Heart right ventricle (tissue), 16 donors: ENCODE measurements around the gene ATG2B. TPM values are rescaled to one million over a fixed set of nuclear protein-coding genes. Genes with fewer than 3 reads are reported as not detected.
A peak's percentile ranks its signal among the peaks of the same experiment; 100 is the strongest.

ENCODE experiments used
- ATAC-seq, 8 donors: fragments of 200-7000 bp; cut with Tn5 transposase; one replicate each; pipeline ENCODE4 v1.9.1; 2020; ENCODE audit warnings: mild to moderate bottlenecking in 8 of 8, moderate library complexity in 8 of 8, moderate number of reproducible peaks in 1 of 8
- DNase-seq, 2 donors: peaks; one replicate each; pipeline ENCODE4 v3.0.0-alpha.2; 2020
- H3K27ac ChIP-seq, 10 donors: fragments of 200-600 bp; sonication (generic) in 2 of 10; one replicate each; pipeline versions ENCODE4 v1.5.0 to v1.8.0; 2020 to 2022; ENCODE audit warnings: mild to moderate bottlenecking in 3 of 10
- H3K27me3 ChIP-seq, 7 donors: fragments of 200-600 bp; one replicate each; pipeline ENCODE4 v1.8.0; 2021 to 2022; ENCODE audit warnings: mild to moderate bottlenecking in 2 of 7
- H3K36me3 ChIP-seq, 9 donors: fragments of 200-600 bp; sonication (generic) in 1 of 9; one replicate each; pipeline versions ENCODE4 v1.5.0 to v1.8.0; 2020 to 2022; ENCODE audit warnings: mild to moderate bottlenecking in 2 of 9
- H3K4me1 ChIP-seq, 9 donors: fragments of 200-600 bp; sonication (generic) in 1 of 9; one replicate each; pipeline versions ENCODE4 v1.5.0 to v1.8.0; 2020 to 2022; ENCODE audit warnings: mild to moderate bottlenecking in 4 of 9
- H3K4me3 ChIP-seq, 10 donors: fragments of 200-600 bp; sonication (generic) in 2 of 10; one replicate each; pipeline versions ENCODE4 v1.5.0 to v1.8.0; 2020 to 2022; ENCODE audit warnings: mild to moderate bottlenecking in 7 of 10, moderate library complexity in 2 of 10
- H3K9me3 ChIP-seq, 11 donors: fragments of 200-600 bp in 10 of 11; sonication (generic) in 2 of 11; one replicate each; pipeline versions ENCODE4 v1.5.0 to v1.8.0; 2013 to 2022; ENCODE audit warnings: mild to moderate bottlenecking in 2 of 11, control low read depth in 1 of 11, moderate library complexity in 1 of 11
- CTCF ChIP-seq, 9 donors: fragments of 200-600 bp; sonication (generic) in 2 of 9; IDR thresholded peaks; one replicate each; pipeline versions ENCODE4 v1.5.0 to v1.8.0; 2021 to 2022; ENCODE audit warnings: antibody characterized with exemption in 9 of 9, mild to moderate bottlenecking in 5 of 9, moderate library complexity in 1 of 9
- WGBS, 2 donors: extraction: QIAGEN DNeasy Blood & Tissue Kit; methylation state at CpG; one replicate each; pipeline ENCODE4 v1.1.7; 2013; ENCODE audit warnings: inconsistent platforms in 1 of 2; 5-methylcytosine and 5-hydroxymethylcytosine counted together
- intact Hi-C, 10 donors: fragments of 100-400 bp; cut with DNase I; formaldehyde crosslinking; loops; one replicate each; pipeline versions ENCODE4 v1.11.1 to v1.14.2; 2022
- polyA plus RNA-seq, 2 donors: library from polyadenylated mRNA; stranded (reverse); fragments of 200-250 nt; gene quantifications; one replicate each; pipeline ENCODE4 v1.2.3, GENCODE V29; 2013
- total RNA-seq, 10 donors: library from RNA; stranded (reverse); fragmentation: NEBNext Ultra II Directional in 3 of 10; extraction: Animal tissue kit (Norgen Biotek cat#: 25700) in 3 of 10; gene quantifications; one replicate each; pipeline versions ENCODE4 v1.2.1 to v1.2.4, GENCODE V29; 2021 to 2023
- donor health status: Arrhythmogenic right ventricular cardiomyopathy.
- donor health status: ischemic (EF 13 %, LVEDD 7.1; RV severe dilation, severe dysfunction).
- donor health status: healthy with polysubstance abuse.
- donor health status: DM: no; HTN: yes; CAD: no.
- donor health status: DM: no; HTN: no; CAD: no.
- donor health status: ischemic (EF 25% LVEDD 6.9; RV normal size, moderate dysfunction).
- donor health status: ischemic (EF 25% LVEDD 5.7; RV mildly dilated, moderate dysfunction).
- donor health status: healthy.
- donor health status: DM: yes; HTN: yes; CAD: no.
- donor health status: Ischemic cardiomyopathy.
- donor health status: ischemic (EF 35%, LVEDD 5.7; RV mildly dilated, moderate dysfunction).
- donor health status: nonischemic (EF 11% LVEDD 7.7; RV severe dilation, severe dysfunction).
- donor health status: DM: yes; HTN: yes; CAD: no.
- donor health status: PGD.
- donor health status: ischemic (EF 29% LVEDD 5.4; RV normal size, mild dysfunction).
- donor health status: nonischemic (EF 23%, LVEDD 6.1; RV moderate dilation, normal function).

ATG2B gene
- total and polyA plus RNA-seq, 12 donors, result 2.4 to 20.2 (median 14.0) TPM

DNA sequence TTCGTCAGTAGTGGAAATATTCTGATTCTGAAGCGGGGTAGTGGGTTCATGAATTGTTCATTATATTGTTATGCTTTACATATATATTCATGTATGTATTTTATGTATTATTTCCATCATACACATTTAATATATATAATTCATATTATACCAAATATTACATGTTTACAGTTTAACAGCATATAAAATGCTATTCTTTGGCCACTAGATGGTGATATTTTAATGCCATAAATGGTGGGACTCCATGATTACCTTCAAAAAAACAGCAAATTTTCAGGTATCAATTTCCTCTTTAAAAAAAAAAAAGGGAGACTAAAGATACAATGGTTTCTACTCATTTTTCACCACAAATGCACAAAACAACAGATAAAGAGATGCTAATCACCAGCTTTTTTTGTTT is 66.1 kb downstream of the ATG2B start:
- intact Hi-C loops, result loop anchor here in 7 of 10 donors (5.0 to 10.0 kb wide), 2 partner anchors 125 to 128 kb away; no protein-coding TSS in a partner anchor
- TF ChIP-seq CTCF (IDR thresholded peaks at IDR 0.05), result peak; percentile 14 to 68 (median 57)
- ATAC-seq (no peak), DNase-seq (no peak)
- H3K36me3 ChIP-seq, result peaks cover 0 to 78% (median 26%) of the 10 kb centered on the region in 9 donors
- H3K27ac ChIP-seq, result no peak overlapping the region
- no peak overlapping the region for H3K4me3 ChIP-seq
- H3K4me1 ChIP-seq, result no peaks in the 10 kb centered on the region
- H3K9me3 ChIP-seq, result no peaks in the 10 kb centered on the region
- no peaks in the 10 kb centered on the region for H3K27me3 ChIP-seq
- WGBS, 2 donors, result 96 to 97% methylated on average over 2 of the region's 2 CpGs

DNA sequence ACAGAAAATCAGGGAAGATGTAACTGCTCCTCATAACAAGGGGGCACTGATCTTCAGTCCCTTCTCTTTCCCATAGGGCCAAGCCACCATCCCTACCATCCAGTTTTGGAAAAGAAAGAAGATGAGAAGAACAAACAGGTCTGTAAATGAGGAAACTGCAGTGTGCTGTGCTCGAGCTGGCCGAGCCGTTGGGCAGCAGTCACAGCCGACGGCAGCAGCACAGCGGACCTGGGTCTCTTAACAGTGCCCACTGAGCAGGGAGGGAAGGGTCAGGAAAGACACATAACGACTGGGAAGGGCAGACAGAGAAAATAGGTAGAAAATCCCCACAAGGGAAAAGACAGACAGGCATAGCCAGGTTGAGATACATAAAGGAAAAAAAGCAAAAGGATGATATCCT is 68.9 kb downstream of the ATG2B start:
- no peak for ATAC-seq
- H3K36me3 ChIP-seq, result peaks cover 0 to 78% (median 27%) of the 10 kb centered on the region in 9 donors
- no peaks in the 10 kb centered on the region for H3K27me3 ChIP-seq
- WGBS, 2 donors, result 88% methylated on average over 7 of the region's 7 CpGs
- no peak for DNase-seq
- TF ChIP-seq CTCF (IDR thresholded peaks at IDR 0.05), result no peak
- H3K4me1 ChIP-seq, result no peaks in the 10 kb centered on the region
- intact Hi-C loops, result loop anchor here in 2 of 10 donors (2.0 to 10.0 kb wide), 2 partner anchors 131 kb away; no protein-coding TSS in a partner anchor
- H3K27ac ChIP-seq, result no peak overlapping the region
- H3K4me3 ChIP-seq, result no peak overlapping the region
- no peaks in the 10 kb centered on the region for H3K9me3 ChIP-seq

DNA sequence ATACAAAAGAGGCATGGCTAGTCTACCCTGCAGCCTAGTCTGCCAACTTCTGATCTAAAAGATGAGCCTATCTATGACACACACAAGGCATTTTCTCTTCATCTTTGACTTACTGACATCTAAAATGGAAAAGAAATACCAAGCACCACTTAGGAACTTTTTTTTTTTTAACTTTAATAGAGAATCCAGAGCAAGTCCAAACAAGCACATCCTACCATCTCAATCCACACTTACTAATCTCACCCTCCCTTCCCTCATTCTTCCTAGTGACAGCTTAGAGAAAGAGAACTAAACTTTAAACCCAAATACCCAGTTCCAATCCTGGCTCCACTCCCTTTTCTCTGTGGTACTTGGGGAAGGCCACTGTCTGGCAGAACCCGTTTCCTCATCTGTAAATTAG is 75.3 kb downstream of the ATG2B start:
- Histone ChIP-seq H3K4me1 (peaks cover 0 to 4% (median 0%) of the 10 kb centered on the region in 9 donors), H3K9me3 (no peaks in the 10 kb centered on the region), H3K27ac (no peak overlapping the region), H3K27me3 (no peaks in the 10 kb centered on the region), H3K36me3 (peaks cover 0 to 99% (median 21%) of the 10 kb centered on the region in 9 donors), H3K4me3 (no peak overlapping the region)
- TF ChIP-seq CTCF (IDR thresholded peaks at IDR 0.05), result no peak
- intact Hi-C loops, result no loop called here
- ATAC-seq, result no peak
- no peak for DNase-seq
- WGBS, 2 donors, result 96 to 98% methylated on average over 1 of the region's 1 CpG

GRCh38 chr14:96286251-96286650 is 76.9 kb downstream of the ATG2B start:
- no peaks in the 10 kb centered on the region for H3K9me3 ChIP-seq
- peak overlapping the region in 5 of 10 donors; percentile 3 to 54 (median 41) for H3K27ac ChIP-seq
- ATAC-seq (no peak), DNase-seq (no peak)
- H3K36me3 ChIP-seq, result peaks cover 0 to 96% (median 15%) of the 10 kb centered on the region in 9 donors
- 94 to 98% methylated on average over 1 of the region's 1 CpG for WGBS, 2 donors
- H3K4me3 ChIP-seq, result no peak overlapping the region
- intact Hi-C loops, result no loop called here
- H3K27me3 ChIP-seq, result no peaks in the 10 kb centered on the region
- H3K4me1 ChIP-seq, result peaks cover 0 to 11% (median 0%) of the 10 kb centered on the region in 9 donors
- TF ChIP-seq CTCF (IDR thresholded peaks at IDR 0.05), result no peak
